ENCODE data around the gene TTC34.

DNA sequence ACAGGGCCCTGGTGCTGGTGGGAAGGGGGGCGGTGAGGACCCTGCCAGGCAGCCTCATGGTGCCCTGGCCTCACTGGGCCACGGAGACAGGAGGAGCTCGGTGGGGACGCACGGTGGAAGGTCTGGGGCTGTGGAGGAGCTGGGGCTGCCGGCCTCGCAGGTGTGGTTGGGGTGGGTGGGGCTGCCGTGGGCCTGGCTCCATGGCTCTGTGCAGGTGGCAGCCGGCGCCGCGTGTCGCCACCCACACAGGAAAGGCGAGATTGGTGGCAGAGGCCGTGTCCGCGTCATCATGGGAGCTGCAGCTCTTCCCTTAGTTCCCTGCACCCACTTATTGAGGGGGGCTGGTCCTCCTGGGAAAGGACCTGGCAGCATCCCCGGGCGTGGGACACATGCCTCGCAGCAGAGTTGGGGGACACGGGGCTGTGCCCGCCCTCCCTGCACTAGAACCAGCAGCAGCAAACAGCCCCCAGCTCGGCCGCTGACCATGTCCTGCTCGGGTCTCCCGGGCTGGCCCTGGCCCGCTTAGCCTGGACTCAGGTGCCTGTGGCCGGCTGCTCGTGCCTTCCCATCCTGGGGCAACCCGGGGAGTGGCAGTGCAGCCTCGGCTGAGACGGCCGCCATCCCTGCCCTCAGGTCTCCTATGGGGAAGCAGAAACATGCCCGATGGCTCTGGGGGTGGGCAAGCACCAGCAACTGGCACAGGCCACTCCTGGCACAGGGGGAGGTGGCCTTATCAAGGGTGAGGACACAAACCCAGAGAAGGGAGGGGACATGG is 7.5 kb upstream of the TTC34 start:
- TF ChIP-seq, protein P1, sequence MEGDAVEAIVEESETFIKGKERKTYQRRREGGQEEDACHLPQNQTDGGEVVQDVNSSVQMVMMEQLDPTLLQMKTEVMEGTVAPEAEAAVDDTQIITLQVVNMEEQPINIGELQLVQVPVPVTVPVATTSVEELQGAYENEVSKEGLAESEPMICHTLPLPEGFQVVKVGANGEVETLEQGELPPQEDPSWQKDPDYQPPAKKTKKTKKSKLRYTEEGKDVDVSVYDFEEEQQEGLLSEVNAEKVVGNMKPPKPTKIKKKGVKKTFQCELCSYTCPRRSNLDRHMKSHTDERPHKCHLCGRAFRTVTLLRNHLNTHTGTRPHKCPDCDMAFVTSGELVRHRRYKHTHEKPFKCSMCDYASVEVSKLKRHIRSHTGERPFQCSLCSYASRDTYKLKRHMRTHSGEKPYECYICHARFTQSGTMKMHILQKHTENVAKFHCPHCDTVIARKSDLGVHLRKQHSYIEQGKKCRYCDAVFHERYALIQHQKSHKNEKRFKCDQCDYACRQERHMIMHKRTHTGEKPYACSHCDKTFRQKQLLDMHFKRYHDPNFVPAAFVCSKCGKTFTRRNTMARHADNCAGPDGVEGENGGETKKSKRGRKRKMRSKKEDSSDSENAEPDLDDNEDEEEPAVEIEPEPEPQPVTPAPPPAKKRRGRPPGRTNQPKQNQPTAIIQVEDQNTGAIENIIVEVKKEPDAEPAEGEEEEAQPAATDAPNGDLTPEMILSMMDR (IDR thresholded peaks at IDR 0.05): no peak
- TF ChIP-seq POLR2A (IDR thresholded peaks at IDR 0.05): no peak

Measured in esophagus squamous epithelium (tissue), 4 donors.